ENCODE data around the gene DUSP16.

The DUSP16 gene

GRCh38 chr12:12528361-12529270 lies 34.0 kb downstream of the DUSP16 start:
- Histone ChIP-seq H2BK12ac (ENCODE audit: low read length in 2 of 2) (no peak overlapping the region), H3K79me1 (replicated peaks; ENCODE audit: low read length, poor library complexity, severe bottlenecking) (peaks cover 17% of the 10 kb centered on the region), H3K9ac (ENCODE audit: low read length) (no peak overlapping the region), H2AFZ (ENCODE audit: low read depth, low read length) (no peak overlapping the region), H3K4me2 (ENCODE audit: low read length, poor library complexity, severe bottlenecking) (no peak overlapping the region), H3K4ac (ENCODE audit: low read depth in 1 of 2, low read length in 2 of 2) (no peak overlapping the region), H2BK120ac (ENCODE audit: low read depth, low read length) (no peak overlapping the region), H2AK5ac (ENCODE audit: low read length, severe bottlenecking) (no peak overlapping the region), H4K8ac (ENCODE audit: low read length) (no peak overlapping the region), H3K4me1 (ENCODE audit: control insufficient read depth, insufficient read depth, low read depth, low read length) (peaks cover 3% of the 10 kb centered on the region), H3K27me3 (ENCODE audit: control insufficient read depth in 1 of 2, insufficient read depth in 1 of 2, low read length in 2 of 2) (no peaks in the 10 kb centered on the region), H3K23ac (ENCODE audit: low read length in 2 of 2) (no peak overlapping the region), H3K4me3 (ENCODE audit: insufficient read depth in 1 of 2, low read depth in 1 of 2, low read length in 2 of 2) (no peak overlapping the region), H2BK15ac (ENCODE audit: low read depth, poor library complexity, severe bottlenecking) (no peak overlapping the region), H3K18ac (ENCODE audit: low read depth in 1 of 2, low read length in 2 of 2) (no peak overlapping the region), H3K36me3 (ENCODE audit: control insufficient read depth in 1 of 2, insufficient read depth in 2 of 2, low read depth in 1 of 2, low read length in 2 of 2) (no peaks in the 10 kb centered on the region), H3K9me3 (ENCODE audit: control insufficient read depth, low read length) (no peaks in the 10 kb centered on the region), H3K27ac (ENCODE audit: low read length, poor library complexity, severe bottlenecking) (no peak overlapping the region), H2BK5ac (ENCODE audit: low read depth, low read length, poor library complexity, severe bottlenecking) (no peak overlapping the region), H3K14ac (ENCODE audit: low read length in 2 of 2) (no peak overlapping the region), H4K91ac (ENCODE audit: low read length) (no peak overlapping the region)
- DNase-seq: no peak
- WGBS: 99% methylated on average over 4 of the region's 6 CpGs

- Histone ChIP-seq H2AFZ (ENCODE audit: low read depth, low read length) (no peak overlapping the region), H2BK5ac (ENCODE audit: low read depth, low read length, poor library complexity, severe bottlenecking) (no peak overlapping the region), H3K4ac (ENCODE audit: low read depth in 1 of 2, low read length in 2 of 2) (no peak overlapping the region), H2AK5ac (ENCODE audit: low read length, severe bottlenecking) (no peak overlapping the region), H3K27ac (ENCODE audit: low read length, poor library complexity, severe bottlenecking) (no peak overlapping the region), H3K23ac (ENCODE audit: low read length in 2 of 2) (no peak overlapping the region), H3K27me3 (ENCODE audit: control insufficient read depth in 1 of 2, insufficient read depth in 1 of 2, low read length in 2 of 2) (no peaks in the 10 kb centered on the region), H3K36me3 (ENCODE audit: control insufficient read depth in 1 of 2, insufficient read depth in 2 of 2, low read depth in 1 of 2, low read length in 2 of 2) (no peaks in the 10 kb centered on the region), H4K8ac (ENCODE audit: low read length) (no peak overlapping the region), H2BK15ac (ENCODE audit: low read depth, poor library complexity, severe bottlenecking) (no peak overlapping the region), H3K4me2 (ENCODE audit: low read length, poor library complexity, severe bottlenecking) (no peak overlapping the region), H4K91ac (ENCODE audit: low read length) (no peak overlapping the region), H3K79me1 (replicated peaks; ENCODE audit: low read length, poor library complexity, severe bottlenecking) (peaks cover 19% of the 10 kb centered on the region), H3K4me3 (ENCODE audit: insufficient read depth in 1 of 2, low read depth in 1 of 2, low read length in 2 of 2) (no peak overlapping the region), H3K4me1 (ENCODE audit: control insufficient read depth, insufficient read depth, low read depth, low read length) (no peaks in the 10 kb centered on the region), H3K9me3 (ENCODE audit: control insufficient read depth, low read length) (no peaks in the 10 kb centered on the region), H2BK12ac (ENCODE audit: low read length in 2 of 2) (no peak overlapping the region), H2BK120ac (ENCODE audit: low read depth, low read length) (no peak overlapping the region), H3K18ac (ENCODE audit: low read depth in 1 of 2, low read length in 2 of 2) (no peak overlapping the region), H3K14ac (ENCODE audit: low read length in 2 of 2) (no peak overlapping the region), H3K9ac (ENCODE audit: low read length) (no peak overlapping the region)
- 84% methylated on average over 5 of the region's 5 CpGs for WGBS
- DNase-seq: no peak
These were observed 34.8 kb downstream of the DUSP16 start for GRCh38 chr12:12527820-12528296.

DNA sequence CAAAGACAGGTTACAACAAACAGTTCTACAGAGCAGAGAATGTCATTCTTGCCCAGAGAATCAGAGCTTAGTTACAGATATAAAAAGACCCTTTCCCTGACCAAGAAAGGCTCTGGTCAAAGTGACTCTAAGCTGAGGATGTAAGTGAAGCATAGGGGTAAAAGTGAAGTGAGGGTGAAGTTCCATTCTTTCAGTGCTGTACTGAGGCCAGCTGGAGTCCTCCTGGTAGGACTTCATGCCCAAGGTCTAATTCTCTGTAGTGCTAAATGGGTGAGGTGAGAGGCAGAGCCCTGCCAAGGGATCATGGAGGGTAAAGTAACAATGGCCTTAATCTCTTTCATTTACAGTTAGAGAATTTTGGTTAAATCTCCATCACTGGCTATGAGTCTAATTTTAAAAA lies 38.5 kb downstream of the DUSP16 start:
- Histone ChIP-seq H3K23ac (ENCODE audit: low read length in 2 of 2) (no peak overlapping the region), H3K27ac (ENCODE audit: low read length, poor library complexity, severe bottlenecking) (no peak overlapping the region)

DNA sequence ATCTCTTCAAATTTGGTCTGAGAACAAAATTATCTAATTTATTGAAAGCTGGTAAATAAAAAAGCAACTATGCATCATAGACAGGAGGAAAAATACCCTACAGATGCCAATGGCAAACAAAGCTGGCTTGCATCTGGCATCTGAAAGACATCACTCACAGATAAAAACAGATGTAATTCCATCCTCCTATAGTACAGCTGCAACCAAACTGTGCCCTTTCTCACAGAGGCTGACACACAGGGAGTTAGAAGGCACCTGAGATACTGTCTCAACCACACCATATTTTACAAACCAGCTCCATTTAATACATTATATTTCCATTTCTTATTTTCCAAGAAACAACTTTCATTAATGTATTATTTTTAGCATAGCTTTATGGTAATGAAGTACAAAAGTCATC lies 39.4 kb downstream of the DUSP16 start:
- Histone ChIP-seq H3K23ac (ENCODE audit: low read length in 2 of 2) (no peak overlapping the region), H3K18ac (ENCODE audit: low read depth in 1 of 2, low read length in 2 of 2) (no peak overlapping the region), H3K4me1 (ENCODE audit: control insufficient read depth, insufficient read depth, low read depth, low read length) (peaks cover 1% of the 10 kb centered on the region), H3K4ac (ENCODE audit: low read depth in 1 of 2, low read length in 2 of 2) (no peak overlapping the region), H2AK5ac (ENCODE audit: low read length, severe bottlenecking) (no peak overlapping the region), H2AFZ (ENCODE audit: low read depth, low read length) (no peak overlapping the region), H2BK5ac (ENCODE audit: low read depth, low read length, poor library complexity, severe bottlenecking) (no peak overlapping the region), H3K79me1 (replicated peaks; ENCODE audit: low read length, poor library complexity, severe bottlenecking) (peaks cover 22% of the 10 kb centered on the region), H3K4me3 (ENCODE audit: insufficient read depth in 1 of 2, low read depth in 1 of 2, low read length in 2 of 2) (no peak overlapping the region), H2BK15ac (ENCODE audit: low read depth, poor library complexity, severe bottlenecking) (no peak overlapping the region), H2BK12ac (ENCODE audit: low read length in 2 of 2) (no peak overlapping the region), H4K91ac (ENCODE audit: low read length) (no peak overlapping the region), H3K27me3 (ENCODE audit: control insufficient read depth in 1 of 2, insufficient read depth in 1 of 2, low read length in 2 of 2) (no peaks in the 10 kb centered on the region), H3K4me2 (ENCODE audit: low read length, poor library complexity, severe bottlenecking) (no peak overlapping the region), H3K9me3 (ENCODE audit: control insufficient read depth, low read length) (no peaks in the 10 kb centered on the region), H3K36me3 (ENCODE audit: control insufficient read depth in 1 of 2, insufficient read depth in 2 of 2, low read depth in 1 of 2, low read length in 2 of 2) (peaks cover 0 to 23% of the 10 kb centered on the region in 2 experiments), H3K27ac (ENCODE audit: low read length, poor library complexity, severe bottlenecking) (no peak overlapping the region), H3K9ac (ENCODE audit: low read length) (no peak overlapping the region), H2BK120ac (ENCODE audit: low read depth, low read length) (no peak overlapping the region), H4K8ac (ENCODE audit: low read length) (no peak overlapping the region), H3K14ac (ENCODE audit: low read length in 2 of 2) (no peak overlapping the region)
- no peak for DNase-seq

More for the DNA sequence above, 38.5 kb downstream of the DUSP16 start:
- Histone ChIP-seq H3K4me1 (ENCODE audit: control insufficient read depth, insufficient read depth, low read depth, low read length) (peaks cover 1% of the 10 kb centered on the region), H2BK120ac (ENCODE audit: low read depth, low read length) (no peak overlapping the region), H3K14ac (ENCODE audit: low read length in 2 of 2) (no peak overlapping the region), H2BK5ac (ENCODE audit: low read depth, low read length, poor library complexity, severe bottlenecking) (no peak overlapping the region), H3K36me3 (ENCODE audit: control insufficient read depth in 1 of 2, insufficient read depth in 2 of 2, low read depth in 1 of 2, low read length in 2 of 2) (peaks cover 0 to 16% of the 10 kb centered on the region in 2 experiments), H2AK5ac (ENCODE audit: low read length, severe bottlenecking) (no peak overlapping the region), H4K91ac (ENCODE audit: low read length) (no peak overlapping the region), H3K9ac (ENCODE audit: low read length) (no peak overlapping the region), H3K4me2 (ENCODE audit: low read length, poor library complexity, severe bottlenecking) (no peak overlapping the region), H3K4ac (ENCODE audit: low read depth in 1 of 2, low read length in 2 of 2) (no peak overlapping the region), H2BK12ac (ENCODE audit: low read length in 2 of 2) (no peak overlapping the region), H3K27me3 (ENCODE audit: control insufficient read depth in 1 of 2, insufficient read depth in 1 of 2, low read length in 2 of 2) (no peaks in the 10 kb centered on the region), H2AFZ (ENCODE audit: low read depth, low read length) (no peak overlapping the region), H3K9me3 (ENCODE audit: control insufficient read depth, low read length) (no peaks in the 10 kb centered on the region), H2BK15ac (ENCODE audit: low read depth, poor library complexity, severe bottlenecking) (no peak overlapping the region), H3K4me3 (ENCODE audit: insufficient read depth in 1 of 2, low read depth in 1 of 2, low read length in 2 of 2) (no peak overlapping the region), H4K8ac (ENCODE audit: low read length) (no peak overlapping the region), H3K18ac (ENCODE audit: low read depth in 1 of 2, low read length in 2 of 2) (no peak overlapping the region), H3K79me1 (replicated peaks; ENCODE audit: low read length, poor library complexity, severe bottlenecking) (peaks cover 24% of the 10 kb centered on the region)
- DNase-seq: no peak

All from mesenchymal stem cell (in vitro differentiated cells and primary cell).